CD4-positive, alpha-beta T cell treated with Interleukin-1 beta for 1 hour (primary cell): Measurements from ENCODE around the gene CANX.

Source experiments
- DNase-seq, 2 donors: peaks; one replicate each; pipeline ENCODE4 v3.0.0-alpha.2; 2020 to 2022

CANX gene

DNA sequence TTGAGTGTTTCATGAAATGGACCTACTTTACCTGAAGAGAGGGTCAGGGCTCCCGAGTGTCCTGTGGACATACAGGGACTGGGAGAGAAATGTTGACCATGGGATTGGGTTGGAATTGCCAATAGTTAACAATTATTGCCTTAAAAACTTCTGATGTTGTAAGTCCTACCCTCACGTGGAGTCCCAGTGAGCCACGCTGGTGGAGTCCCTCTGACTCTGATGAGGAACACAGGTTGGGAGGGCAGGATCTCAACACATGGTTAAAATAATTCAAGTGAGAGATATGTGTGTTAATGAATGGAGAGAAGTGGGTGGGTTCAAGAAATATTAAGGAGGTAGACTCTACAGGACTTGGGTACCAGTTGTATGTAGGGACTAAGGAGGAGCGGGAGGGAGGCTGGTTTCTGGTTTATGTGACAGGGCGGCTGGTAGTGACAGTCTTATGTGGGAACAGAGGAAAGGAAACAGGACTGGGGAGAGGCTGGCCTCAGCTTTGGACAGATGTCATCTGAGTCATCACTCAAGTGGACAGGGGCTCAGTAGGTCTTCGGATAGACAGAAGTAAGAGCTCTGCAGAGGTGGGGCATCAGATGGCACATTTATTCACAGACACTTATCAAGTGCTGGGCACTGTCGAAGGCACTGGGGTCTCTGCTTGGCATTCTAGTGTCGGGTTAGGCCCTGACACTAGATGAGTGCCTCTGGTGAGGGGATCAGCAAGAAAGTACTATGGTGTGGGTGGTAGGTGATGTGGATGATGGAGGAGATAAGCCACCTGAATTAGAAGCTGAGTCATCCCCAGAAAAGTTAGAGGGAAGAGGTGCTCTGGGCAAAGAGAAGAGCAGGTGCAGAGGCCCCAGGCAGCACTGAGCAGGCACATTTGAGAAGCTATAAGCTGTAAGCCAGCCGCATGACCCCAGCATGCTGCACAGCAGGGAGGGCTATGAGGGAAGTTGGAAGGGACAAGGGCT is 61.1 kb downstream of the CANX start:
- no peak for DNase-seq

DNA sequence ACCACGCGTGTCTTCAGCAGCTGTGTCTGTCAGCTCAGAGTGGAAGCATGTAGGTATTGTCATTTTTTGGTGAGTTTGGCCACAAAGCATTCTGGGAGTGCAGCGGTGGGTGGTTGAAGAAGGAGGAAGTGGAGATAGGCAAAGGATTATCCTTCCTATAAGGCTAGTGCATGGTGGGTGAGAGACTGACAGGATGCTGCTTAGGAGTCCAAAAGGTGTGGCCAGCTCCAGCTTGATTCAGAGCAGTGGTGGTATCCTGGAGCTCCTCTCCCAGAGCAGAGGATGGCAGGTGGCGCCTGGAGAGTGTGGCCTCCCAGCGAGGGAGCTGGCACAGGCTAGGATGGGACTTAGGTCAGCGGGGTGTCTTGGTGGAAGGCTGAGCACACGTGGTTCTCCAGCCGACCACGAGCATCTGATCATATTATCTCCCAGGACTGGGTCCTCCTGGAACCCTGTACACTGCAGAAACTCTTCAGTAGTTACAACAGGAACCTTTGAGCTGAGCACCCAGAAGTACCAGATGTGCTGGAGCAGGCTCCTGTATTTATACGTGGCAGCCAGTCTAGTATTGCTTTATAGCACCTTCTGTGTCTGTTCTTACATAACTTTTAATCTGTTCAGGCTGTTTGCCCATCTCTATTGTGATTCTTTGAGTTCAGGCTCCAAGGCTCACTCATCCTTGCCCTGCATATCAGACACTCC is 63.5 kb downstream of the CANX start:
- DNase-seq, result peak; percentile 27 to 35

DNA sequence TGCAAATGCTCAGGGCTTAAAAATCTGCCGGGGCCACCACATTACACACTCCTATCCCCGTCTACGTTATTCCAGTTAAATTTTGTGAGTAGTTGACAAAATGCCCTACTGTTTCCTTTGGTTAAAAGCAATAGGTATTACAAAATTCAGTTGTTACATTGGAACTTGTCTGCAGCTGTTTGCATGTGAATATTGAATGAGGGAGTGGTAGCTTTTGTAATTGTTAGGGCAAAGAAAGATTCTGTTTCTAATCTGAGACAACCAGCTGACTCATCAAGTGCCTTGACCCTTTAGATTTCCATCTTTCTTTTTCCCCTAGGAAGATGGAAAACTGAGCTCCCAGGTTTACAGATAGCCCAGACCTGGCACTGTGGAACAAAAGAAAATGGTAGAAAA is 64.0 kb downstream of the CANX start:
- DNase-seq, result no peak

DNA sequence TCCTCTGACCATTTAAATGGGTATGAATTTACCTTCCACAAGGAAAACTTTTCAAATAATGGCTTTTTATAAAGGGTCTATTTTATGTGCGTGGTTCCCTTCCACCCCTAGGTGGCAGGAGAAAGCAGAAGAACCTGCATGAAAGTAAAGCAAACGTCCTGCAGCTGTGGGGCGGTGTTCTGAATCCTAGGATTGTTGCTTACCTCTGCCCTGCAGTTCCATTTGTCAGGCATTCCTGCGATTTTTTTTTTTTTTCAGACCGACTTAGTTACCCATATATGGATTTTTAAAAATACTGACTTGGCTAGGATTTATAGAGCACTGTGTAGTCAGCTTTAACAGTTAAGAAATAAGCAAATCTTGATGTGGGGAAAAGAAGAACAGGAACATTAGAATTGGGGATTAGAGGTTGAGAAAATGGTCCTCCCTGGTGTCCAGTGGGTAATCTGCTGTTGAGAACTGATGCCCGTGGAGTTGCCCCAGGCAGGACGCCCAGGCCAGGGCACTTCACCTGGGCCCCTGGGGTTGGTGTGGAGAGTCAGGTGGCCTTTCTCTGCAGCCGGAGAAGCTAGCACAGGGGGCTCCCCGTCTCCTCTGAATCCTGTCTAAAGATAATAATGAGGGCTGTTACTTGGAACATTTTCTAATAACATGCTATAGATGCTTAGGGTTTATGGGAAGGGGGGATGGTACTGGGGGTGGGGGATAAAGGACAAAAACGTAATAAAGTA is 64.6 kb downstream of the CANX start:
- peak; percentile 59 to 68 for DNase-seq

DNA sequence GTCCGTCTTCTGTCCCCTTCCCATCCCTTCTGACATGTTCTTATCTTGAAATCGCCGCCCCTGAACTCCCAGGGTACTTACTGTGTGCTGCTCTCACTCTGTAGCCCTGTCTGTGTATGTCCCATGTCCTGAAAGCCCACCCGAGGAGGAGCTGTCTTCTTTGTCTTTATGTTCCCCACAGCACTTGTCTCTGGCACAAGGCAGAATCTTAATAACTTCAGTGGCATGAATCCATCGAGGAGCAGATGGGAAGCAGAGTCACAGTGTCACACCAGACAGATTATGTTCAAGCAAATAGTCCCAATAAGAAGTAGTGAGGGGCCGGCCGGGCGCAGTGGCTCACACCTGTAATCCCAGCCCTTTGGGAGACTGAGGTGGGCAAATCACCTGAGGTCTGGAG is 65.3 kb downstream of the CANX start:
- DNase-seq, result no peak

DNA sequence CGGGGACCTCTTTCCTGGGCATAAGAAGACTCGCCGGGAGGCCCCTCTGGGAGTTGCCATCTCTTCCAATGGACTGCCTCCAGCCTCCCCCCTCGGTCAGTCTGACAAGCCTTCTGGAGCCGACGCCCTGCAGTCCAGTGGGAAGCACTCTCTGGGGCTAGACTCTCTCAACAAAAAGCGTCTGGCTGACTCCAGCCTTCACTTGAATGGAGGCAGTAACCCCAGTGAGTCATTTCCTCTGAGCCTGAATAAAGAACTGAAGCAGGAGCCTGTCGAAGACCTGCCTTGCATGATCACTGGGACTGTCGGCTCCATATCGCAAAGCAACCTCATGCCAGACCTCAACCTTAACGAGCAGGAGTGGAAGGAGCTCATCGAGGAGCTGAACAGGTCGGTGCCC is 66.6 kb downstream of the CANX start:
- peak in 1 of 2 donors; percentile 29 for DNase-seq

DNA sequence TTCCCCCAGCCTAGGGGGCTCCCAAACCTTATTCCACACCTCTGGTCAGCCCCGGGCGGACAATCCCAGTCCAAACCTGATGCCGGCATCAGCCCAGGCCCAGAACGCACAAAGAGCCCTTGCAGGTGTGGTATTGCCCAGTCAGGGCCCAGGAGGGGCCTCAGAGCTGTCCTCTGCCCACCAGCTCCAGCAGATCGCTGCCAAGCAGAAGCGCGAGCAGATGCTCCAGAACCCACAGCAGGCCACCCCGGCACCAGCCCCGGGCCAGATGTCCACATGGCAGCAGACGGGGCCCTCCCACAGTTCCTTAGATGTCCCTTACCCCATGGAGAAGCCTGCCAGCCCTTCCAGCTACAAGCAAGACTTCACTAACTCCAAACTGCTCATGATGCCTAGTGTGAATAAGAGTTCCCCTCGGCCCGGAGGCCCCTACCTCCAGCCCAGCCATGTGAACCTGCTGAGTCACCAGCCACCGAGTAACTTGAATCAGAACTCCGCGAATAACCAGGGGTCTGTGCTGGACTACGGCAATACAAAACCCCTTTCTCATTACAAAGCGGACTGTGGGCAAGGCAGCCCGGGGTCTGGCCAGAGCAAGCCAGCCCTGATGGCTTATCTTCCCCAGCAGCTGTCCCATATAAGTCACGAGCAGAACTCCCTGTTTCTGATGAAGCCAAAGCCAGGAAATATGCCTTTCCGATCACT is 67.4 kb downstream of the CANX start:
- peak in 1 of 2 donors; percentile 11 for DNase-seq

DNA sequence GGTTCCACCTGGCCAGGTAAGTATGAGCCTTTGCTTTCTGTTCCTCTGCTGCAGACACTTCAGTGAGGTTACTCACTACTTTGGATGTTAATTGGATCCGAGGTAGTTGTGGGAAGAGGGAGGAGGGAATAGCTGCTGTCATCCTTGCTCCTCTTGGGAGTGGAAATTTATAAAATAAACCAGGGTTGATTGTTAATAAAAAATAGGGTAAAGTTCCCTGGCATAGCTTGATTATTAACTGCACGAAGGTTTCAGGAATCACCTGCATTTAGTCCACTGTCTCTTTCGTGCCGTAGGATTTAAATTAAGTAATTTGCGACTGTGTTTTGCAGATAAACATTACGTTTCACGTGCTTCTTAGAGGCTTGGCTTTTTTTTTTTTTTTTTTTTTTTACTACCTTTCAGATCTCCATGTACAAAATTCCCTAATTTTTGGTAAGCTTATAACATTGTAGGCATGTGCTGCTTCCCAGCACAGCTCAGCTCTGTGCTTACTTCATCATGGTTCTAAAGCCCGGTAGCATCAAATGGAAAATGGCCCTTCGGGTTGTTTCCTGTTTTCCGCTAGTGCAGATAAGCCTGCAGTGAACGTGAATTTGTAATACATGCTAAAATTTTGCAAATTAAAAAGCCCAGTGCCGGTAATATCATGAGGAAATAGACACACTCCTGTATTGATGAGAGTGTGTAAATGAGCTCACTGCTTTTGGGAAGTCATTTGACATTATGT is 68.1 kb downstream of the CANX start:
- no peak for DNase-seq

DNA sequence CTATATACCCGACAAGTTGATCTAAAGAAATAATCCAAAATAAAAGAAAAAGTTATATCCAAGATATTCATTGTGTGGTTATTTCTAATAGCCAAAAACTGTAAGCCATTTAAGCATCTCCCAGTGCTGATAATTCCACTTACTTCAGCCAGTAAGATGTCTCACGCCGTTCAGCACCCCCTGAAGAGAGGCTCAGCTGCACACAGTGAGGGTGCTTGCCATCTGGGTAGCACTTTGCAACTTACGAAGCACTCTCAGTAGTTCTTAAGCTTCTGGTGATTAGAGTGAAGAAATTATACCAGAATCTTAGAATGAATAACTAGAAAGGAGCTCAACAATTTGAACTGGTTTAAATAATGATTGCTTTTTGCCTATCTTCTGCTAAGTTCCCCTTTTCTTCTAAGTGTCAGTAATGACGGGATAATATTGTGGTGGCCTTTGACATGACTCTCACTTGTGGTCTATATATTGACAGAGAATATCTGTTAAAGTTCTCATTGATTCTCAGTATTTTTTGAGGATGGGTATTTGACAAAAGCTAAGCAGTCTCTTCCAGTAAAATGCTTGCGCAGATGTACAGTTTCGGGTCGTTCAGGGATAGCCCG is 68.8 kb downstream of the CANX start:
- DNase-seq, result no peak

DNA sequence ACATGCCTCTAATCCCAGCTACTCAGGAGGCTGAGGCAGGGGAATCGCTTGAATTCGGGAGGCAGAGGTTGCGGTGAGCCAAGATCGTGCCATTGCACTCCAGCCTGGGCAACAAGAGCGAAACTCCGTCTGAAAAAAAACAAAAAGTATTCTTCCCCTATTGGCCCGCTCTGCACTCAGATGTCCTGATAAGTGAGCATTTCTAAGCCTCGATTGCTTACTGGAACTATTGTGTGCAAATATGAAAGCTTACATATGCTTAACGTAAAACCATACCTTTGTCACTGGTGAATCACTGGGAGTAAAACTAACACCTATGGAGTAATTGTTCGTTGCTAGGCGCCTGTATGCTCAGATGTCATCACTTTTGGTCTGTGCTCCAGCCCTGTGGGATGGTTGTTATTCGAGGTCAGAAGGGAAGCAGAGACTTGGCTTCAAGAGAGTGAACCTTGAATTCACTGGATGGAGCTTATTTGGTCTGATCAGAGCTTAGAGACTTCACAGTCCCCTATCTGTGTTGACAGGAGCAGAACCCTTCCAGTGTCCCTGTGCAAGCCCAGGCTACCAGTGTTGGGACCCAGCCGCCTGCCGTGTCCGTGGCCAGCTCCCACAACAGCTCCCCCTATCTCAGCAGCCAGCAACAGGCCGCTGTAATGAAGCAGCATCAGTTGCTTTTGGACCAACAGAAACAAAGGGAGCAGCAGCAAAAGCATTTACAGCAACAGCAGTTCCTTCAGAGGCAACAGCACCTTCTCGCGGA is 69.7 kb downstream of the CANX start:
- no peak for DNase-seq

DNA sequence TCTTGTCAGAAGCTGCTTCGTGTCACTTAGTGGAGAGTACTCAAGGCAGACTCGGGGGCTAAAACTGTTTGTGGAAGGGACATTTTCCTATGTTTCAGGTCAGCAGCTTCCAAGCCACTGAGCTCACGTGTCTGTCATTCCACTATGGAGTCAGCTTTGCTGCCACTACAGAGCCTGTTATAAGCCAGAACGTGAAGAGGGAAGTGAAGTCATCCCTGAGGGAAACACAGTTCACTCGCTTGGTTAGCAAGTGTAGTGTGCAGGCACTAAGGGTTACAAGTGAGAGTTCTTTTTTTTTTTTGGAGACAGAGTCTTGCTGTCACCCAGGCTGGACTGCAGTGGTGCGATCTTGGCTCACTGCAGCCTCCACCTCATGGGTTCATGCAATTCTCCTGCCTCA is 70.5 kb downstream of the CANX start:
- DNase-seq, result no peak

DNA sequence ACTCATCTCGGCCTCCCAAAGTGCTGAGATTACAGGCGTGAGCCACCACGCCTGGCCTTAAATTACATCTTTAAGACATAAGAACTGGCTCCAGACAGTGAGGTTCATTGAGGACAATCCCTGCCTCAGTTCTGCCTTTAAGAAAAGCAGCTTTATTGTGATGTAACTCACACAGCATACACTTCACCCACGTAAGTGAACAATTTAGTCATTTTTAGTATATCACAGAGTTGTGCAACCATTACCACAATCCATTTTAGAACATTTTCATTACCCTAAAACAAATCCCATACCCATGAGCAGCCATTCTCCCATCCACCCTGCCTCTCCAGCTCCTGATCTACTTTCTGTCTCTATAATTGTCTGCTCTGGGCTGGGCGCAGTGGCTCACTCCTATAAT is 71.0 kb downstream of the CANX start:
- no peak for DNase-seq

DNA sequence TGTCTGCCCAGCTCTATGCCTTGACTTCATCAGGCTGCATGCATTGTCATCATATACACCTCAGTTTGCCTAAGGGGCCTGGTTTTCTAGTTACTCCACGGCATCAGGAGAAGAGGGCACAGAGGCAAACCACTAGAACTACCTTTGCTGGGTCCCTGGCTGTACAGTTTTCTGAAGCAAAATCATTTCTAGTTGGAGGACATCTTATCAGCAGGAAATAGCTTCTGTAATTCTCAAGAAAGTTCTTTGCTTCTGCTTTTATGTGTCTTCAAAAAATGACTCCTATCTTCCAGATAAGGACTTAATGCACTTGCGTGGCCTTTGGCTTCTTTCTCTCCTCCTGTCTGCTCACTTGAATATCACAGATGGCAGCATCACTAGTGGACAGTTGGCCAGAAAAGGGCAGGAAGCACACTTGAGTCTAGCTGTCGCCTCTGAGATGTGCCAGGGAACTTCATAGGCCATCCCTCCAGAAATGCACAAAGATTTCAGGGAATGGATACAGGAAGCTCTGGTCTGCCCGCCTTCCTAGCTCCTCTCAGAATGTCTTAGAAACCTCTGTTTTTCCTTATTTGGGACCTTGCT is 72.6 kb downstream of the CANX start:
- no peak for DNase-seq

DNA sequence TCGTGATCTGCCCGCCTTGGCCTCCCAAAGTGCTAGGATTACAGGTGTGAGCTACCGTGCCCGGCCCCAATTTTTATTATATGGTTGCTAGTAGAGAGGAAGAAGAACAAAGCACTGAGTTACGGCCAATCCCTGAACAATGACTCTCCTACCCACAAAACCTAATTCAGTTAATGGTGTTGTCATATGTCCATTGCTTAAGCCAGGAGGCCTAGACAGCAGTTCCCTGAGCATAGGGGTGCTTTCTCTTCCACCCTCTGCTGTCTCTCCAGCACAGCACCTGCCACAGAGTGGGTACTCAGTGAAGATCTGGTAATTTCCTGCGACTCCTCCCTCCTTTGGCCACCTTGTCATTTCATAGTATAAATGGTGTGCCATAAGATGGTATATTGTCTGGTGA is 73.6 kb downstream of the CANX start:
- no peak for DNase-seq

DNA sequence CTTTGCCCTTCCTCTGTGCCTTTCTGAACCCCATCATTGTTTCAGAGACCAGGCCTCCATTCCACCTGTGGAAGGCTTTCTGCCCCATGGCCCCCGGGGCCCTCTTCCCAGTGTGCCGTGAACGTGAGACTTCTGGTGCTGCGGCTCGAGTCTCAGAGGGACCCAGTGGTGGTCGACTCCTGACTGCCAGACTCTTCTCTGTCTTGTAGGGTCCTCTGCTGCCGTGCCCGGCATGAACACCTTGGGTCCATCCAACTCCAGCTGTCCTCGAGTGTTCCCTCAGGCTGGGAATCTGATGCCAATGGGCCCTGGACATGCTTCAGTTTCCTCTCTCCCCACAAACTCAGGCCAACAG is 74.9 kb downstream of the CANX start:
- no peak for DNase-seq

DNA sequence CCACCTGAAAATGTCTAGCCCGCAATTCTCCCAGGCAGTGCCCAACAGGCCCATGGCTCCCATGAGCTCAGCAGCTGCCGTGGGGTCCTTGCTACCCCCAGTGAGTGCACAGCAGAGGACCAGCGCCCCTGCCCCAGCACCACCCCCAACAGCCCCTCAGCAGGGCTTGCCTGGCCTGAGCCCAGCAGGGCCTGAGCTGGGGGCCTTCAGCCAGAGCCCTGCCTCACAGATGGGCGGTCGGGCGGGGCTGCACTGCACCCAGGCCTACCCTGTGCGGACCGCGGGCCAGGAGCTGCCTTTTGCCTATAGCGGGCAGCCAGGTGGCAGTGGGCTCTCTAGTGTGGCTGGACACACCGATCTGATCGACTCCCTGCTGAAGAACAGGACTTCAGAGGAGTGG is 75.7 kb downstream of the CANX start:
- no peak for DNase-seq

DNA sequence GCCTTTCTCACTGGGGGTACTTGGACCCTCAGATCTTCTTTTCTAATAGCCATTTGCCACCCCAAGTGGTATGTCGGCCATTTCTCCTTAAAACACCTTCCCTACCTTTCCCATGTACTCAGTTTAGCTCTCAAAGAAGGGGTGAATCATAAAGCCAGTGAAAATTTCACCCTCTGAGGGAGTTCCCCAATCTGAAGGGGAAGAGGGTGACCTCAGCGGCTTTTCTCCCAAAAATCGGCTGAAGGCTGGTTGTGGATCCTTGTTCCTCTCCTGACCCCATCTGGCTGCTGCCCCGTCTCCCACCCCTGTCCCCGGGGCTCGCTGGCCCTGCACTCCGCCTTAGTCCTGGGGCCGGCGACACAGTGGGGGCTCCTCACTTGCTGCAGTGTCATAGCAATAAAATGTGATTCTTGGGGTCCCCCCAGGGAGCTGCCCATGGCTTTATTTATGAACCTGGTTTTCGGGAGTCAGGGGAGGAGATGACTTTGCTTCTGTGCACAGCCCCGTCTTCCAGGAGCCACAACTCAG is 77.7 kb downstream of the CANX start:
- no peak for DNase-seq

DNA sequence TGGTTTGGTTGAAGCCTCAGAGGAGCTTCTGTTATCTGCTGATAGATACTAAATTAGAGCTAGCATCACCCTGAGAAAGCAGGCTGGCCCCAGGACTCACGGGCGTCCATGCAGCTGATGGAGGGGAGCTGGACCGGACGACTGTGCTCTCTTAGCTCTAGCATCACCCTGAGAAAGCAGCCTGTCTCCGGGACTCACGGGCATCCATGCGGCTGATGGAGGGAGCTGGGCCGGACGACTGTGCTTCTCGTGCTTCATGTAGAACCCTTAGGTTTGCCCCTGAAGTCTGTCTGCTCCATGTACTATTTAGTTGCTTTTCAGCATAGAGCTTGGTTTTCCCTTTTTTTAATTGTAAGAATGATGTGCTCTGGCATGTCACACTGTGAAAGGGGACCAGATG is 78.7 kb downstream of the CANX start:
- no peak for DNase-seq

DNA sequence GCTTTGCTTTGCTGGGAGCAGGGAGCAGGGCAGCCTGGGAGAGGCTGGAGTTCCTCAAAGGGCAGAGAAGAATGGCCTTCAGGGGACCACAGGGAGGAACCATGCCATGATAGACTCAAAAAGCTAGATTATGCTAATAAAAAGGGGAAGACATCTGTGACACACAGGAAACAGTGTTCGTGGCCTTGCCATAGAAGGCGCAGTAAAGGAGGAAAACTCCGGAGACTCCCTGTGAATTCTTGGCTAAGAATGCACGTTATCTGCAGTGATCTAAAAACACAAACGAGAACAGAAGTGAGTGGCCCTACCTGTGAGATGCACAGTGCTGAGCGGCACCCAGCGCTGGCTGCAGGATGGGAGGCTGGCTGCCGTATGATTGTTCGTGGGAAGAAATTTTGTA is 79.1 kb downstream of the CANX start:
- DNase-seq, result no peak

DNA sequence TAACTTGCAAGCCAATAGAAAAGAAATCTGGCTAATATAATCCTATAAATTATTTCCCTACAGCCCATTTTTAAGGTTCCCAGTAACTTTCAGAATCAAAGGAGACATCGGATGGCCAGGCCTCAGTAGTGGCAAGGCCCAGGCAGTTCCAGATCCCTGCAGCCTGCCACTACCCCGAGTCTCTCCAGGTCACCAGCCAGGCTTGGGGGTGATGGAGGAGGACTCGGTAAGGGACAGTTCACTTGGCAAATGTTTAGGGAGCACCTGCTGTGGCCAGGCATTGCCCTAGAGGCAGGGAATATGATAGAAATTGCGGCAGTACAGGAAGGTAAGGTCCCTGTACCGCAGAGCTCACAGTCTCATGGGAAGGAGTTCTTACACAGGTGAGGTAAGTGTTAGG is 79.8 kb downstream of the CANX start:
- no peak for DNase-seq
